Mammary epithelial cell (primary cell): ENCODE measurements around the gene MLH3.

Source experiments
- EZH2 ChIP-seq: IDR thresholded peaks from 2 replicates; pipeline ENCODE4 v1.6.1; 2012; ENCODE audit warnings: low read length, inconsistent platforms, borderline replicate concordance
- TF ChIP-seq, protein P1 (sequence below), 2 donors: IDR thresholded peaks in 1 of 2; conservative IDR thresholded peaks in 1 of 2; 2 replicates each; pipeline ENCODE4 v1.5.1; 2011 to 2012; ENCODE audit warnings: inconsistent platforms in 2 of 2, low read length in 2 of 2, mild to moderate bottlenecking in 2 of 2, control low read depth in 1 of 2, low read depth in 1 of 2; ENCODE audit not compliant: insufficient read depth in 1 of 2; ENCODE audit errors: extremely low read depth in 1 of 2

GRCh38 chr14:75049731-75050201, 1.5 kb downstream of the MLH3 start:
- no peak for TF ChIP-seq EZH2
- TF ChIP-seq, protein P1, sequence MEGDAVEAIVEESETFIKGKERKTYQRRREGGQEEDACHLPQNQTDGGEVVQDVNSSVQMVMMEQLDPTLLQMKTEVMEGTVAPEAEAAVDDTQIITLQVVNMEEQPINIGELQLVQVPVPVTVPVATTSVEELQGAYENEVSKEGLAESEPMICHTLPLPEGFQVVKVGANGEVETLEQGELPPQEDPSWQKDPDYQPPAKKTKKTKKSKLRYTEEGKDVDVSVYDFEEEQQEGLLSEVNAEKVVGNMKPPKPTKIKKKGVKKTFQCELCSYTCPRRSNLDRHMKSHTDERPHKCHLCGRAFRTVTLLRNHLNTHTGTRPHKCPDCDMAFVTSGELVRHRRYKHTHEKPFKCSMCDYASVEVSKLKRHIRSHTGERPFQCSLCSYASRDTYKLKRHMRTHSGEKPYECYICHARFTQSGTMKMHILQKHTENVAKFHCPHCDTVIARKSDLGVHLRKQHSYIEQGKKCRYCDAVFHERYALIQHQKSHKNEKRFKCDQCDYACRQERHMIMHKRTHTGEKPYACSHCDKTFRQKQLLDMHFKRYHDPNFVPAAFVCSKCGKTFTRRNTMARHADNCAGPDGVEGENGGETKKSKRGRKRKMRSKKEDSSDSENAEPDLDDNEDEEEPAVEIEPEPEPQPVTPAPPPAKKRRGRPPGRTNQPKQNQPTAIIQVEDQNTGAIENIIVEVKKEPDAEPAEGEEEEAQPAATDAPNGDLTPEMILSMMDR (conservative IDR thresholded peaks at IDR 0.05 in 1 of 2, IDR thresholded peaks at IDR 0.05 in 1 of 2; ENCODE audit: extremely low read depth in 1 of 2, insufficient read depth in 1 of 2, low read depth in 1 of 2, low read length in 2 of 2) = no peak
